ENCODE results near the gene AWAT2. TPM values are rescaled to one million over a fixed set of nuclear protein-coding genes. Genes with fewer than 3 reads are reported as not detected.
A peak's percentile ranks its signal among the peaks of the same experiment; 100 is the strongest.

The AWAT2 gene
- total RNA-seq, 3 donors from 2014 or later, result not detected

DNA sequence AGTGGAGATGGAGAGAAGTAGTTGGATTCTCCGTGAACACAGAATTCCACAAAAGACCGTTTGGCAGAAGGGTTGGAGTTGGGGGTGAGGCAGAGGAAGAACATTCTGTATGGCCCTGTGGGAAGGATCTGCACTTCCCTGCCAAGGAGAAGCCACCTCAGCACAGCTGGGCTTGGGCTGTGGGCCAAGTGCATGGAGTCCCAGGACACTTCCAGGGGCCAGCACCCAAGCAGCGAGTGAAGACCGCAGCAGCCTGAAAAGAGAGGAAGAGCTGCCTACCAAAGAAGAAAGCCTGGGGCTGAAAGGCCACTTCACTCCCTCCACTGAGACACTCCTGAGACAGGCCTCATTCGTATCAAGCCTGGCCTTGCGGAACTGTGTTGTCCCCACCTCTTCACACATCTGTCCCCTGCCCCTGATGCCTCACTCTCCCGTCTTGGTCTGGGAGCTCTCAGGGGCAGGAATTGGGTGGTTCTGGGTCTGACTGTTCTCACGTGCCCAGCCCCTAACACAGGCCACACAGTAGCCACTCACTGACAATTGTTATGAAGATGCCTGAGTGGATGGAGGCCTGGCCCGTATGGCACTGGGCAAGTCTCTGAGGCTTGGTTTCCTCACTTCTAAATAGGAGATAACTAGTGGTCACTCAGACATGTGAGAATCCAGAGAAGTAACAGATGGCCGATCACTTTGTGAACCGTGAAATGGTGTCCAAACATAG is 3.3 kb upstream of the AWAT2 start:
- ATAC-seq (no peak), DNase-seq (no peak)
- H3K27me3 Mint-ChIP-seq (ENCODE audit: low read depth), result no peaks in the 10 kb centered on the region
- H3K36me3 Mint-ChIP-seq (ENCODE audit: insufficient read depth), result no peaks in the 10 kb centered on the region
- H3K4me1 Mint-ChIP-seq (ENCODE audit: low read depth), result no peaks in the 10 kb centered on the region
- H3K4me3 Mint-ChIP-seq, result no peak overlapping the region
- H3K9me3 Mint-ChIP-seq, result no peaks in the 10 kb centered on the region

GRCh38 chrX:70049406-70049805 is 332 bp downstream of the AWAT2 start:
- no peak for DNase-seq
- Mint-ChIP-seq H3K27me3 (ENCODE audit: low read depth) (no peaks in the 10 kb centered on the region), H3K4me1 (ENCODE audit: low read depth) (no peaks in the 10 kb centered on the region), H3K4me3 (no peak overlapping the region), H3K9me3 (no peaks in the 10 kb centered on the region), H3K36me3 (ENCODE audit: insufficient read depth) (no peaks in the 10 kb centered on the region)
- no peak for ATAC-seq

DNA sequence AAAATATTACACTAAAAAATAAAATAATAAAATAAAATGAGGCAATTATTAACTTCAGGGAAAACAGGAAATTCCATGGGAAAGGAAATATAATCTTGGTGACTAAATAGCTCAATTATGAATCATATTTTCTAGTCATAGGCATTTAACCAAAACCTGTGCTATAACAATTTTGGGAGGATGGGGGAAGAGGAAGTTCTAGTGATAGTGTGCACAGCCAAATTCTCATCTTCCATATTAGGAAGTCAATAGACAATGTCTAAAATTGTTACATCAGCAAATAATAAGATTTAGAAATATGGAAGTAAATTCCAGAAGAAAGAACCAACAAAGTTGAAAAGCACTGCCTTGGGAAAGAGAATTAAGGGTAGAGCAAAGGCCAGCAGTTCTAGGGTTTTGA is 2.8 kb downstream of the AWAT2 start:
- ATAC-seq (no peak), DNase-seq (no peak)
- no peaks in the 10 kb centered on the region for H3K4me1 Mint-ChIP-seq (ENCODE audit: low read depth)
- no peaks in the 10 kb centered on the region for H3K9me3 Mint-ChIP-seq
- H3K36me3 Mint-ChIP-seq (ENCODE audit: insufficient read depth), result no peaks in the 10 kb centered on the region
- H3K27me3 Mint-ChIP-seq (ENCODE audit: low read depth), result no peaks in the 10 kb centered on the region
- no peak overlapping the region for H3K4me3 Mint-ChIP-seq

GRCh38 chrX:70044541-70045245 is 5.0 kb downstream of the AWAT2 start:
- Mint-ChIP-seq H3K36me3 (ENCODE audit: insufficient read depth) (no peaks in the 10 kb centered on the region), H3K27me3 (ENCODE audit: low read depth) (no peaks in the 10 kb centered on the region), H3K4me3 (no peak overlapping the region), H3K4me1 (ENCODE audit: low read depth) (no peaks in the 10 kb centered on the region), H3K9me3 (no peaks in the 10 kb centered on the region)
- no peak for ATAC-seq
- DNase-seq, result no peak

DNA sequence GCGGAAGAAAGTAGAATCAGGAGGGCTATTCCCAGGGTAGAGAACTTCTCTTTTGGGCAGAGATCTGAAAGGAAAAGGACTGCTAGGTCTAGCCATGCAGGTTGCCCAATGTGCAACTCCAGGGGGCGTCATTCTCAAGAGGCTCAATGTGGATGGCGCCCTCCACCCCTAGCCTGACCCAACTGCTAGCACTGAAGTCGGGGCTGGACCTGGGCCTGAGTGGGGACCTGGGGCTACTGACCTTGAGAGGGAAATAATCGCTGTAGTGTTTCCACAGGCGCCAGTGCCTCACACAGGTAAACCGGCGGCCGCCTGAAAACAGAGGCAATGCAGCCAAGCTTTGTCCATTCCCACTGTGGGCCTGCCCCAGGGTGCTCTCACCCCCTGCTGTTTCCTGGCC is 6.1 kb downstream of the AWAT2 start:
- Mint-ChIP-seq H3K27me3 (ENCODE audit: low read depth) (no peaks in the 10 kb centered on the region), H3K36me3 (ENCODE audit: insufficient read depth) (no peaks in the 10 kb centered on the region), H3K4me3 (no peak overlapping the region), H3K4me1 (ENCODE audit: low read depth) (no peaks in the 10 kb centered on the region), H3K9me3 (no peaks in the 10 kb centered on the region)
- ATAC-seq, result no peak
- DNase-seq, result no peak

GRCh38 chrX:70042399-70043371 is 7.1 kb downstream of the AWAT2 start:
- Mint-ChIP-seq H3K9me3 (no peaks in the 10 kb centered on the region), H3K4me1 (ENCODE audit: low read depth) (no peaks in the 10 kb centered on the region), H3K4me3 (no peak overlapping the region), H3K36me3 (ENCODE audit: insufficient read depth) (no peaks in the 10 kb centered on the region), H3K27me3 (ENCODE audit: low read depth) (no peaks in the 10 kb centered on the region)
- DNase-seq (no peak), ATAC-seq (no peak)

DNA sequence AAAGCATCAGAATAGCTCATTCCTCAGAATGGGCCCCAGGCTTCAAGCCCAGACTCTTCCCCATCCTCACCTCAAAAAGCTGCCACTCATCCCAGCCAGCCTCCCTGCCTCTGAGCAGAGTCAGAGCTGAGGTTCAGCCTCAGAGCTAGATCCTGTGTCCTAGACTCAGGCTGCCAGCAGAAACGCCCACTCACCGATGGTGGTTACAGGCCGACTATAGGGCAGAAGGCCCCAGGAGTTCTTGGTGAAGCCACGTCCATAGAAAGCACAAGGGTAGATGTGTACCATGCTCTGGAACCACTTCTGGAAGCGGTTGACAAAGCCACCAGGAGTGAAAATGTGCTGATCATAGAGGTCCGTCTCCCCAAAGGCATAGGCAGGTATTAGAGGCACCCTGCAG is 7.7 kb downstream of the AWAT2 start:
- no peaks in the 10 kb centered on the region for H3K36me3 Mint-ChIP-seq (ENCODE audit: insufficient read depth)
- DNase-seq (no peak), ATAC-seq (no peak)
- no peaks in the 10 kb centered on the region for H3K27me3 Mint-ChIP-seq (ENCODE audit: low read depth)
- no peak overlapping the region for H3K4me3 Mint-ChIP-seq
- no peaks in the 10 kb centered on the region for H3K9me3 Mint-ChIP-seq
- no peaks in the 10 kb centered on the region for H3K4me1 Mint-ChIP-seq (ENCODE audit: low read depth)

DNA sequence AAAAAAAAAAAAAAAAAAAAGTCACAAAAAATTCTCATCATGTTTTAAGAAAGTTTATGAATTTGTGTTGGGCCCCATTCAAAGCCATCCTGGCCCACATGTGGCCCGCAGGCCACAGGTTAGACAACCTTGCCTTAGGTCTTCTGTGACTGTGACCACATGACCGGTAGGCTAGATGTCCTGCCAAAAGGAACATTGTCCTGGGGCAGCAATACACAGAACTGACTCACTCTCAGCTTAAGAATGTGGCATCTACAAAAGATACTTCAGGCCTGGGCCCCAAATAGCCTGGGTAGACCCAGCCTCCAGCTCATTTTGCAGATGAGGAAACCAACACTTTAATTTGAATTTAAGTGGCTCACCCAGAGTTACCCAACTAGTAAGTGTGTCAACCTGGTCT is 10.0 kb downstream of the AWAT2 start:
- no peaks in the 10 kb centered on the region for H3K36me3 Mint-ChIP-seq (ENCODE audit: insufficient read depth)
- H3K4me3 Mint-ChIP-seq, result no peak overlapping the region
- no peaks in the 10 kb centered on the region for H3K27me3 Mint-ChIP-seq (ENCODE audit: low read depth)
- no peaks in the 10 kb centered on the region for H3K4me1 Mint-ChIP-seq (ENCODE audit: low read depth)
- no peak for ATAC-seq
- no peaks in the 10 kb centered on the region for H3K9me3 Mint-ChIP-seq
- DNase-seq, result no peak

- no peak overlapping the region for H3K4me3 Mint-ChIP-seq
- no peaks in the 10 kb centered on the region for H3K27me3 Mint-ChIP-seq (ENCODE audit: low read depth)
- H3K36me3 Mint-ChIP-seq (ENCODE audit: insufficient read depth), result no peaks in the 10 kb centered on the region
- no peak for ATAC-seq
- H3K9me3 Mint-ChIP-seq, result no peaks in the 10 kb centered on the region
- H3K4me1 Mint-ChIP-seq (ENCODE audit: low read depth), result no peaks in the 10 kb centered on the region
- DNase-seq, result no peak
Measured at GRCh38 chrX:70038951-70039350, 10.8 kb downstream of the AWAT2 start.

- H3K9me3 Mint-ChIP-seq, result no peaks in the 10 kb centered on the region
- DNase-seq, result no peak
- no peak overlapping the region for H3K4me3 Mint-ChIP-seq
- H3K4me1 Mint-ChIP-seq (ENCODE audit: low read depth), result no peaks in the 10 kb centered on the region
- no peak for ATAC-seq
- H3K36me3 Mint-ChIP-seq (ENCODE audit: insufficient read depth), result no peaks in the 10 kb centered on the region
- H3K27me3 Mint-ChIP-seq (ENCODE audit: low read depth), result no peaks in the 10 kb centered on the region
Measured at GRCh38 chrX:70038515-70038914, 11.2 kb downstream of the AWAT2 start.

- no peaks in the 10 kb centered on the region for H3K36me3 Mint-ChIP-seq (ENCODE audit: insufficient read depth)
- no peak overlapping the region for H3K4me3 Mint-ChIP-seq
- no peaks in the 10 kb centered on the region for H3K27me3 Mint-ChIP-seq (ENCODE audit: low read depth)
- H3K9me3 Mint-ChIP-seq, result no peaks in the 10 kb centered on the region
- DNase-seq (no peak), ATAC-seq (no peak)
- H3K4me1 Mint-ChIP-seq (ENCODE audit: low read depth), result peaks cover 12% of the 10 kb centered on the region
Measured at GRCh38 chrX:70034646-70035045, 15.1 kb downstream of the AWAT2 start.

DNA sequence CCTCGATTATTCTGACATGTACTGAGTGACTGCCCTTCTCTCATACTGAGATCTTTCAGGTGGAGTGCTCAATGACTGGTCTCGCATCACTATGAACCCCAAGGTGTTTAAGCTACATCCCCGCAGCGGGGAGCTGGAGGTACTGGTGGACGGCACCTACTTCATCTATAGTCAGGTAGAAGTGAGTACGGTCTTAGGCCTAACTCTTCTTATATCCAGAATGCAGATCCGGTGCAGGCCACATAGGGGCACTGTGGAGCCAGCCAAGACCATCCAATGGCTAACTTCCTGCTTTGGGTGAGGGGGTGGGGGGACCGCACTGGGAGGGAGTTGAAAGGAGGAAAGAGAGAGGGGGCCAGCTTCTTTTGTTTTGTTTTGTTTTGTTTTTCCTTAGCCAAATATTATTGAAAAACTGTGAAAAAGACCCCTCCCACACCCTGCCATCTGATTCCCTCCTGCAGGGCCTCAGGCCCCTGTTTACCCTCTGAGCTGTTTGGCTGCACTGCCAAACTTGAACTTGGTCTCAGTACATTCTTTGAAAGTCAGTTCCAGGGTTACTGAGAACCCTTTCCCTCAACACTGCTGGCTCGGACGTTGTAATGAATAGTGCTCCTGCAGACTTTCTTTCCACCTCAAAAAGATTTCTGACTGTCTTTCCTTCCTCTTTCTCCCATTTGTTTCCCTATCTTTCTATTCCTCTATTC is 16.2 kb downstream of the AWAT2 start:
- Mint-ChIP-seq H3K9me3 (no peaks in the 10 kb centered on the region), H3K4me1 (ENCODE audit: low read depth) (peaks cover 19% of the 10 kb centered on the region), H3K36me3 (ENCODE audit: insufficient read depth) (no peaks in the 10 kb centered on the region), H3K4me3 (no peak overlapping the region), H3K27me3 (ENCODE audit: low read depth) (no peaks in the 10 kb centered on the region)
- ATAC-seq, result no peak
- no peak for DNase-seq

- peaks cover 20% of the 10 kb centered on the region for H3K4me1 Mint-ChIP-seq (ENCODE audit: low read depth)
- H3K36me3 Mint-ChIP-seq (ENCODE audit: insufficient read depth), result no peaks in the 10 kb centered on the region
- no peaks in the 10 kb centered on the region for H3K27me3 Mint-ChIP-seq (ENCODE audit: low read depth)
- DNase-seq (no peak), ATAC-seq (no peak)
- no peaks in the 10 kb centered on the region for H3K9me3 Mint-ChIP-seq
- no peak overlapping the region for H3K4me3 Mint-ChIP-seq
Measured at GRCh38 chrX:70032792-70033191, 16.9 kb downstream of the AWAT2 start.

- H3K36me3 Mint-ChIP-seq (ENCODE audit: insufficient read depth), result no peaks in the 10 kb centered on the region
- H3K4me3 Mint-ChIP-seq, result no peak overlapping the region
- DNase-seq, result peak; percentile 23
- peak; percentile 30 to 67 for ATAC-seq
- H3K9me3 Mint-ChIP-seq, result no peaks in the 10 kb centered on the region
- no peaks in the 10 kb centered on the region for H3K27me3 Mint-ChIP-seq (ENCODE audit: low read depth)
- H3K4me1 Mint-ChIP-seq (ENCODE audit: low read depth), result peaks cover 39% of the 10 kb centered on the region
Measured at GRCh38 chrX:70030301-70030767, 19.4 kb downstream of the AWAT2 start.

Data from activated T-cell treated with anti-CD3 and anti-CD28 coated beads, Interleukin-2, amount 50 U/mL, for 4 hours (primary cell).